IMR-90 (cell line): ENCODE measurements around the gene ZNF467. TPM values are rescaled to one million over a fixed set of nuclear protein-coding genes. Genes with fewer than 3 reads are reported as not detected.

Source experiments
- ATAC-seq: fragments of 200-7000 bp; cut with Tn5 transposase; 2 replicates; pipeline ENCODE4 v1.9.1; 2020; ENCODE audit warnings: low read depth, mild to moderate bottlenecking, moderate library complexity
- BruUV-seq: library from RNA; stranded (reverse); fragments of 400-500 nt; replicated peaks from 2 replicates; lab custom pipeline; 2021; lab: Mats Ljungman, UMichigan
- CTCF ChIA-PET: fragments of 300-600 bp; formaldehyde crosslinking; extraction: SDS; loops from one replicate; lab custom pipeline; 2021; ENCODE audit warnings: antibody characterized with exemption; lab: Yijun Ruan, JAX
- POLR2A ChIA-PET: fragments of 300-600 bp; sonication (Branson Sonifier 250); formaldehyde crosslinking; loops from one replicate; lab custom pipeline; 2022; ENCODE audit warnings: antibody characterized with exemption; ENCODE audit not compliant: unreplicated experiment; lab: Charles Lee
- DNase-seq: peaks from one replicate; pipeline ENCODE4 v3.0.0; 2013
- H2AFZ ChIP-seq: replicated peaks from 2 replicates; pipeline ENCODE3; 2013; ENCODE audit warnings: low read length, mild to moderate bottlenecking; ENCODE audit not compliant: poor library complexity
- H2AK5ac ChIP-seq: 2 replicates; pipeline ENCODE4 v1.6.1; 2013; ENCODE audit warnings: low read depth, low read length, inconsistent platforms
- H2AK9ac ChIP-seq: replicated peaks from 2 replicates; pipeline ENCODE3; 2013; ENCODE audit warnings: mild to moderate bottlenecking, low read depth, low read length, moderate library complexity; ENCODE audit not compliant: poor library complexity
- H2BK120ac ChIP-seq: 2 replicates; pipeline ENCODE4 v1.6.1; 2013; ENCODE audit warnings: low read depth, low read length, inconsistent platforms
- H2BK15ac ChIP-seq: 3 replicates; pipeline ENCODE4 v1.6.1; 2013; ENCODE audit warnings: low read depth, low read length, inconsistent platforms
- H2BK20ac ChIP-seq: 2 replicates; pipeline ENCODE4 v1.6.1; 2013; ENCODE audit warnings: low read depth, mild to moderate bottlenecking, inconsistent platforms, low read length, moderate library complexity
- H2BK5ac ChIP-seq: 2 replicates; pipeline ENCODE4 v1.6.1; 2013; ENCODE audit warnings: mild to moderate bottlenecking, low read depth, low read length, inconsistent platforms; ENCODE audit not compliant: poor library complexity, severe bottlenecking
- H3K14ac ChIP-seq: replicated peaks from 2 replicates; pipeline ENCODE4 v1.6.1; 2013; ENCODE audit warnings: low read depth, low read length, inconsistent platforms
- H3K18ac ChIP-seq: 2 replicates; pipeline ENCODE4 v1.6.1; 2013; ENCODE audit warnings: low read depth, low read length, control low read depth
- H3K23ac ChIP-seq: 2 replicates; pipeline ENCODE4 v1.6.1; 2013; ENCODE audit warnings: low read depth, low read length, inconsistent platforms
- H3K27ac ChIP-seq: 2 replicates; pipeline ENCODE4 v1.5.1; 2013; ENCODE audit warnings: mild to moderate bottlenecking, control low read depth, low read length; ENCODE audit not compliant: insufficient read depth
- H3K27me3 ChIP-seq: 2 replicates; pipeline ENCODE4 v1.6.1; 2013; ENCODE audit warnings: low read length; ENCODE audit not compliant: control insufficient read depth, insufficient read depth
- H3K36me3 ChIP-seq: 2 replicates; pipeline ENCODE4 v1.6.1; 2013; ENCODE audit warnings: low read length, mixed read lengths; ENCODE audit not compliant: control insufficient read depth, insufficient read depth
- H3K4ac ChIP-seq: 2 replicates; pipeline ENCODE4 v1.6.1; 2013; ENCODE audit warnings: low read depth, low read length, inconsistent platforms
- H3K4me1 ChIP-seq: 2 replicates; pipeline ENCODE4 v1.6.1; 2013; ENCODE audit warnings: low read length, mixed read lengths; ENCODE audit not compliant: control insufficient read depth, insufficient read depth
- H3K4me2 ChIP-seq: 2 replicates; pipeline ENCODE4 v1.6.1; 2013; ENCODE audit warnings: low read depth, mild to moderate bottlenecking, control low read depth, low read length, moderate library complexity
- H3K4me3 ChIP-seq: 2 replicates; pipeline ENCODE4 v1.5.1; 2013; ENCODE audit warnings: low read depth, mild to moderate bottlenecking, control low read depth, low read length, moderate library complexity; ENCODE audit not compliant: insufficient read depth
- H3K56ac ChIP-seq: 2 replicates; pipeline ENCODE4 v1.6.1; 2013; ENCODE audit warnings: low read length, inconsistent platforms; ENCODE audit not compliant: insufficient read depth; ENCODE audit errors: extremely low read depth
- H3K79me1 ChIP-seq, 2 experiments: 2 replicates each; pipeline ENCODE4 v1.6.1; 2013; ENCODE audit warnings: low read length in 2 of 2, inconsistent platforms in 1 of 2, low read depth in 1 of 2
- H3K9ac ChIP-seq: 2 replicates; pipeline ENCODE4 v1.6.1; 2013; ENCODE audit warnings: low read depth, low read length, control low read depth
- H3K9me1 ChIP-seq: 2 replicates; pipeline ENCODE4 v1.6.1; 2013; ENCODE audit warnings: low read length, inconsistent platforms; ENCODE audit not compliant: insufficient read depth
- H3K9me3 ChIP-seq: 2 replicates; pipeline ENCODE4 v1.6.1; 2013; ENCODE audit warnings: low read length; ENCODE audit not compliant: control insufficient read depth, insufficient read depth
- H4K20me1 ChIP-seq: 2 replicates; pipeline ENCODE4 v1.6.1; 2013; ENCODE audit warnings: low read length, inconsistent platforms; ENCODE audit not compliant: insufficient read depth
- H4K5ac ChIP-seq: 2 replicates; pipeline ENCODE4 v1.6.1; 2013; ENCODE audit warnings: mild to moderate bottlenecking, low read depth, low read length, control low read depth
- H4K8ac ChIP-seq, 2 experiments: 2 replicates each; pipeline ENCODE4 v1.6.1; 2013; ENCODE audit warnings: low read depth in 2 of 2, low read length in 2 of 2, control low read depth in 1 of 2, inconsistent platforms in 1 of 2
- H4K91ac ChIP-seq: 2 replicates; pipeline ENCODE4 v1.6.1; 2013; ENCODE audit warnings: low read depth, low read length, inconsistent platforms; ENCODE audit not compliant: insufficient read depth
- BHLHE40 ChIP-seq: fragments of 150-350 bp; IDR thresholded peaks from 2 replicates; pipeline ENCODE4 v1.6.1; 2016; ENCODE audit warnings: mild to moderate bottlenecking, low read depth, low read length
- CHD1 ChIP-seq: IDR thresholded peaks from 2 replicates; pipeline ENCODE4 v1.6.1; 2012; ENCODE audit warnings: low read depth, low read length, improper control_type of control experiment
- FOS ChIP-seq: fragments of 150-350 bp; IDR thresholded peaks from 2 replicates; pipeline ENCODE4 v1.6.1; 2016; ENCODE audit warnings: low read depth, low read length
- MAFK ChIP-seq: IDR thresholded peaks from 2 replicates; pipeline ENCODE4 v1.6.1; 2012; ENCODE audit warnings: low read depth, low read length, improper control_type of control experiment
- MAZ ChIP-seq: IDR thresholded peaks from 2 replicates; pipeline ENCODE4 v1.6.1; 2012; ENCODE audit warnings: low read depth, mild to moderate bottlenecking, low read length, improper control_type of control experiment, moderate library complexity, borderline replicate concordance
- MXI1 ChIP-seq: IDR thresholded peaks from 2 replicates; pipeline ENCODE4 v1.6.1; 2012; ENCODE audit warnings: low read depth, mild to moderate bottlenecking, low read length, moderate library complexity, borderline replicate concordance
- NFE2L2 ChIP-seq: fragments of 150-350 bp; IDR thresholded peaks from 2 replicates; pipeline ENCODE4 v1.6.1; 2016; ENCODE audit warnings: low read depth, mild to moderate bottlenecking, low read length
- POLR2A ChIP-seq: IDR thresholded peaks from 2 replicates; pipeline ENCODE4 v1.6.1; 2012; ENCODE audit warnings: mild to moderate bottlenecking, low read depth, low read length
- RAD21 ChIP-seq: IDR thresholded peaks from 2 replicates; pipeline ENCODE4 v1.6.1; 2012; ENCODE audit warnings: low read length, improper control_type of control experiment
- RCOR1 ChIP-seq: IDR thresholded peaks from 2 replicates; pipeline ENCODE4 v1.6.1; 2012; ENCODE audit warnings: mild to moderate bottlenecking, low read length, improper control_type of control experiment; ENCODE audit not compliant: insufficient replicate concordance
- SMC3 ChIP-seq: fragments of 150-350 bp; IDR thresholded peaks from 2 replicates; pipeline ENCODE4 v1.6.1; 2016; ENCODE audit warnings: low read depth, mild to moderate bottlenecking, antibody characterized with exemption, low read length, moderate library complexity
- WGBS, 2 experiments: methylation state at CpG; one replicate each; pipeline versions ENCODE4 v1.1.5 to v1.1.7; 2013; ENCODE audit warnings: missing lambda C conversion rate in 2 of 2; ENCODE audit not compliant: insufficient read length in 1 of 2; ENCODE audit errors: extremely low coverage in 2 of 2; 5-methylcytosine and 5-hydroxymethylcytosine counted together
- dilution Hi-C: fragments of 300-500 bp; cut with HindIII; formaldehyde crosslinking; loops from one replicate; pipeline ENCODE4 v1.14.3; 2018; ENCODE audit warnings: low sequenced_read_pairs; ENCODE audit not compliant: unreplicated experiment
- in situ Hi-C: fragments of 300-500 bp; cut with MboI; formaldehyde crosslinking; loops from 3 replicates; pipeline ENCODE4 v1.14.3; 2019; ENCODE audit warnings: low sequenced_read_pairs, inconsistent platforms, mixed read lengths
- intact Hi-C: fragments of 100-400 bp; cut with micrococcal nuclease; formaldehyde crosslinking; loops from 2 replicates; pipeline ENCODE4 v1.10.0; 2022
- polyA plus RNA-seq, 3 experiments: library from polyadenylated mRNA; depleted of rRNA; stranded (reverse); fragments of >200 nt; gene quantifications; 2 replicates each; pipeline ENCODE4 v1.2.3, GENCODE V29; 2012; ENCODE audit warnings: low replicate concordance in 1 of 3
- total RNA-seq: library from RNA; depleted of rRNA; stranded (reverse); fragments of >200 nt; gene quantifications from 2 replicates; pipeline ENCODE4 v1.2.3, GENCODE V29; 2012
- TF ChIP-seq, protein P1 (sequence below): fragments of 150-350 bp; IDR thresholded peaks from 2 replicates; pipeline ENCODE4 v1.6.1; 2016; ENCODE audit warnings: low read depth, mild to moderate bottlenecking, low read length, moderate library complexity, borderline replicate concordance

ZNF467 gene
- total and polyA plus RNA-seq, 2 of the 4 experiments (the other 2 are of a cell fraction), result 0.67 TPM; not detected in 1

DNA sequence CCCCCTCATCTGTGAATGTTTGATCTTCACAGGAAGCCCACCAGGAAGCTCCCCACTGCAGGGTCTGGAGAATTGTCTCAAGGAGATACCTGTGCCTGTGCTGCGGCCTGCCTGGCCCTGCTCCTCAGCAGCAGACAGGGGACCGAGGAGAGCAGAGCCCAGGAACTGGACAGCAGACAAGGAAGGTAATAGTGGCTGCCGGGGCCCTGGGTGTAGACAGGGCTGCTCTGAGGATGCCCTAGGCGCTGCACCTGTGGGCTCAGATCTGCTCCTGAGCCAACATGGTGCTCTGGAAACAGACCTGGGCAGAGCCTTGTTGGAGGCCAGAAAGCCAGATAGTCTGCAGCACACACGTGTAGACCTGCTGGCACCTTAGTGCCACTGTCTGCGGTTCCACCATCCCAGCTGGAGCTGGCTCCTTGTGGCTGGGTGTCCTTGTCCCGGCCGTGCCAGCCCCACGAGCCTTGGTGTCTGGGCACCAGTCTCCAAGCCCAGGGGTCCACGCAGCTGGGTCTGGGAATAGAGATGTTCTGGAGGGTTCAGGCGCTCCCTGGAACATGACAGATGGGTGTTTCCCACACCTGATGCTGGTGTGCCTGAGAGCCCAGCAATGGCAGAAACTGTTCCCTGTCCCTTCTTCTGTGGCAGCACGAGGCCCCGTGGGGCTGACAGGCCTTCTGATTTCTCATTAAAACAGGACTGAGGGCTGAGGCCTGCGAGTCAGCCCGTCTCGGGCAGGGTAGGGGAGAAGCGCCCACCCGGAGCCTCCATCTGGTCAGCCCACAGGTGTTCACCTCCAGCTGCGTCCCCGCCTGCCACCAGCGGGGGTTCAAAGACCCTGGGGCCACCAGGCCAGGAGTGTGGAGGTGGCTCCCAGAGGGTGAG is 44.7 kb downstream of the ZNF467 start:
- no peak overlapping the region for H2AFZ ChIP-seq
- H3K56ac ChIP-seq, result no peak overlapping the region
- no peak overlapping the region for H4K8ac ChIP-seq
- H3K23ac ChIP-seq, result no peak overlapping the region
- no peak overlapping the region for H2BK20ac ChIP-seq
- DNase-seq (no peak), ATAC-seq (no peak)
- H4K5ac ChIP-seq, result no peak overlapping the region
- H2BK5ac ChIP-seq, result no peak overlapping the region
- no peak overlapping the region for H2BK15ac ChIP-seq
- H4K20me1 ChIP-seq, result no peaks in the 10 kb centered on the region
- no peaks in the 10 kb centered on the region for H3K79me1 ChIP-seq
- POLR2A ChIA-PET, result no interaction called here
- no peaks in the 10 kb centered on the region for H3K4me1 ChIP-seq
- no peak overlapping the region for H3K27ac ChIP-seq
- H3K4me2 ChIP-seq, result no peak overlapping the region
- WGBS, 2 experiments, result 88% methylated on average over 11 of the region's 21 CpGs; no CpG with 5 or more reads in 1 of the 2 experiments
- intact Hi-C loops, result no loop called here
- no peak overlapping the region for H3K18ac ChIP-seq
- dilution Hi-C loops, result no loop called here
- in situ Hi-C loops, result no loop called here
- H3K9me1 ChIP-seq, result no peaks in the 10 kb centered on the region
- H3K27me3 ChIP-seq, result no peaks in the 10 kb centered on the region
- H3K4ac ChIP-seq, result no peak overlapping the region
- H3K14ac ChIP-seq, result no peak overlapping the region
- no peak for TF ChIP-seq CHD1
- no peak for TF ChIP-seq FOS
- TF ChIP-seq RAD21, result no peak
- TF ChIP-seq NFE2L2, result no peak
- TF ChIP-seq, protein P1, sequence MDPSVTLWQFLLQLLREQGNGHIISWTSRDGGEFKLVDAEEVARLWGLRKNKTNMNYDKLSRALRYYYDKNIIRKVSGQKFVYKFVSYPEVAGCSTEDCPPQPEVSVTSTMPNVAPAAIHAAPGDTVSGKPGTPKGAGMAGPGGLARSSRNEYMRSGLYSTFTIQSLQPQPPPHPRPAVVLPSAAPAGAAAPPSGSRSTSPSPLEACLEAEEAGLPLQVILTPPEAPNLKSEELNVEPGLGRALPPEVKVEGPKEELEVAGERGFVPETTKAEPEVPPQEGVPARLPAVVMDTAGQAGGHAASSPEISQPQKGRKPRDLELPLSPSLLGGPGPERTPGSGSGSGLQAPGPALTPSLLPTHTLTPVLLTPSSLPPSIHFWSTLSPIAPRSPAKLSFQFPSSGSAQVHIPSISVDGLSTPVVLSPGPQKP, result no peak
- no peak for TF ChIP-seq BHLHE40
- TF ChIP-seq RCOR1, result no peak
- no peak for TF ChIP-seq MXI1
- TF ChIP-seq MAFK, result no peak
- TF ChIP-seq POLR2A, result no peak
- TF ChIP-seq SMC3, result no peak
- no peak for TF ChIP-seq MAZ
- H4K91ac ChIP-seq, result no peak overlapping the region
- H2AK5ac ChIP-seq, result no peak overlapping the region
- BruUV-seq, result no TSS peak
- CTCF ChIA-PET, result no interaction called here
- H2BK120ac ChIP-seq, result no peak overlapping the region
- H3K36me3 ChIP-seq, result peaks cover 51% of the 10 kb centered on the region
- H3K4me3 ChIP-seq, result no peak overlapping the region
- H3K9me3 ChIP-seq, result no peaks in the 10 kb centered on the region
- no peak overlapping the region for H2AK9ac ChIP-seq
- no peak overlapping the region for H3K9ac ChIP-seq
